HTERT RPE-1 (cell line): ENCODE results near the gene ANP32A.

Source experiments
- in situ Hi-C: fragments of 300-500 bp; cut with MboI; formaldehyde crosslinking; loops from 4 replicates; pipeline ENCODE4 v1.14.3; 2020; ENCODE audit warnings: low sequenced_read_pairs

Gene ANP32A

DNA sequence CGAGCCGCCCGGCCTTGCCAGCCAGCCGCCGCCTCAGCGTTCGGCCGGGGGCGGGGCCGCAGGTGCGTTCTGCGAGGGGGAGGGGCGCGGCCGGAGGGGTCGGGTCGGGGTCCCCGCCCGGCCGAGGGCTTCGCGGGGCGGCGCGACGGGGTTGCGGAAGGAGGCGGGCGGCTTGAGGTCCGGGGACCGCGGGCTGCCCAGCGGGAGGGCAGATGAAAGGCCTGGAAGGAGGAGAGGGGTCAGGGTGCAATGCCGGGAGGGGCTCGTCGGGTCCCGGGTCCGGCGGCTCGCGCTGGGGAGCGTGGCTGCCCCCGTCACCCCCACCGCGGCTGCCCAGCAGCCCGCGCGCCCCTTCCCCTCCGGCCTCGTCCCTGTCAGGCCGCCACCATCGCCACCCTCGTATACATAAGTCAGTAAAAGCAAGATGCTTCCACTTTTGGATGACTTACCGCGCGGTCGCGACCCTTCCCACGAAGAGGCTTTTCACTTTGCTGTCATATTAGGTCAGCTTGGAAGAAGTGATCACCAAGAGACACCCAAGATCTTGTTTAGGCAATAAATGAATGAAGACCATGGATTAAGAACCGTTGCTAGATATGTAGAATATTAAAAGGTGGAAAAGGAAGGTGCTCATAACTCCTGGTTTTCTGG lies 620 bp upstream of the ANP32A start:
- in situ Hi-C loops, result no loop called here

DNA sequence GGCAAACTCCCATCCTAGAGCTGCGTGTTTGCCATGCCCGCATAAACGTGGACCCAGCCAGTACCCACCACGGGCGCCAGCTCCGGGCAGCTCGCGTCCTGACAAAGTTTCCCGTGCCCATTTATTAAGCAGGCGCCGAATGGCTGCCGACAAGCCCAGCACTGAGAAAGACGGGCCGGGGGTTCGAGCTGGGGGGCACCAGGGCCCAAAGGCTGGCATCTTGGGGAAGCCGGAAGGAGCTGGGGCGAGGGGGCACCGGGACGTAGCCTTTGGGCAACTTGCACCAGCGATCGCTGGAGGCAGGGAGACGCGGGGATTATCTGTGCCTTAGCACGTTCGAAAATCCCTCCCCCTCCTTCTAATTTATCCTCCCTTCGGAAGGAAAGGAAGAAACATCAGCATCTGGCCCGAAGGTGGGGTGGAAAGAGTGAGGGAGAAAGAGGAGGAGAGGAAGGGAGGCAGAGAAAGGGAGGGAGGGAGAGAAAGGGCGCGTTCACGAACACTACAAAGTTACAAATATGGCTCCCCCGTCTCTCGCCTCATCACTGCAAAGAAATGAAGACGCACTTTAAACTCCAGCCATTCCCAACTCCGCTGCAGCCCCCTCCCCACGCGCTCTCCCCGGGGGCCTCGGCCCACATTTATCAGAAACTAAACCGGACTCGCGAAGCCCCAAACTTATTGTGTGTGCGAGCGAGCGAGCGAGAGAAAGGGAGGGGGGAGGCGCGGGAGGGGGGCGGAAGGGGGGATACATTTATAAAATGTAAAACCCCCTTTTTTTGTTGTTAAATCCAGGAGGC lies 1.0 kb downstream of the ANP32A start:
- in situ Hi-C loops, result no loop called here

DNA sequence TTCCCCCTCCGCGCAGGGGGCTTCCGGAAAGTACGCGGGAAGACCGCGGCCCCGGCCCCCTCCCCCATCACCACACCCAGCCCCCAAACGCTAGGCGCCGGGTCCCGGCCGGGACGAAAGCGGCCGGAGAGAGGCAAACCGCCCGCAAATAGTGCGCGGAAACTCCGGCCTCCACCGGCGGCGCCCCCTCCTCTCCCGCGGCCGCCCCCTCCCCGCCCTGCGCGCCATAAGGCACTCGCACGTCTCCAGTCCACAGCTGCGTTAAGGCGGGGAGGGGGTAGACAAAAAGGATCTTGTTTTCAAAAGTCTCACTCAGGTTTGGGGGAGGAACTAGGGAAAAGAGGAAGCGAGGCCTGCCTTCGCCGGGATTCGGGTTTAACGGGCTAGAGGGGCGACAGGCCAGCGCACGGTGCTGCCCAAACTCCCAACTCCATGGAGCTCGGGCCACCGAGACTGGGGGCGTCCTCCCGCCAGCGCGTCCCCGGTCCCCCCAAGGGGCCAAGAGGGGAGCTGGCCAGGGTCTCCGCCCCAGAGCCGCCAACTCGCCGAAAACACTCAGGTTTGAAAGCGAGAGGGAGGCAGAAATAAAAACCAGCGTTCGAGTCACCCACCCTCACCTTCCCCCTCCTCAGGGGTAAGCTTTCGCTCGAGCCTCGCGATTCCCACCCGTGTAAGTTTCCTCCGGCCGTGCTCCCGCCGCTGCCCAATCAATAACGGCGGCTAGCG lies 1.8 kb downstream of the ANP32A start:
- in situ Hi-C loops, result no loop called here

DNA sequence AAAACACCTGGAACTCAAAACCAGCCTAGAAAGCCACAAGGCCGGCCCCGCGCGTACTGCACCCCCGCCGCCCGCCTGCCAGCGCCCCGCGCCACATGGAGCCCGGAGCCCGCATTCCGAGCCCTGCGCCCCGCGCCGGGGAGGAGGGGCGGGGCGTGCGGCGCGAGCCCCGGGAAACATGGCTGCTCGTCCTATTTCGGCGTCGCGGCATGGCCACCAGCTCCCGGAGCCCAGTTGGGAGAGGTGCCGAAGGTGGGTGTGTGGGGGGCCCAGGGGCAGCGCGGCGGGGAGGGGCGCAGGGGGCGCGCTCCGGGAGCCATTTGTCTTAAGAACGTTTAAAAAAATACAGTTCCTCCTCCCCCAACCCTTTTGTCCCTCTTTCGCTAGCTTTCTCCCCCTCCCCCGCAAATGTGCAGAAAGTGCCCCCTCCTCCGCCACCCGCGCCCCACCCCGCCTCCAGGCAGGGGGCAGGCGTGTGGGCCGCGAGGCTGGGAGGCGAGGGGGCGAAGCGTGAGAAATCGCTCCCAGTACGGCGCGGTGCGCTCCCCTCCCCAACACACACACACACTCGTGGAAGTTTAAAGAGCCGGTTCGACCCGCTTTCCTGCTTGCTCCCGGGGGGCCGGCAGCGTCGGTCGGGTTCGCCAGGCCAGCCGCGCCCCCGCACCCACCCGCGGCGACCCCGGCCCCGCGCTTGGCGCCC lies 2.5 kb downstream of the ANP32A start:
- in situ Hi-C loops, result no loop called here

DNA sequence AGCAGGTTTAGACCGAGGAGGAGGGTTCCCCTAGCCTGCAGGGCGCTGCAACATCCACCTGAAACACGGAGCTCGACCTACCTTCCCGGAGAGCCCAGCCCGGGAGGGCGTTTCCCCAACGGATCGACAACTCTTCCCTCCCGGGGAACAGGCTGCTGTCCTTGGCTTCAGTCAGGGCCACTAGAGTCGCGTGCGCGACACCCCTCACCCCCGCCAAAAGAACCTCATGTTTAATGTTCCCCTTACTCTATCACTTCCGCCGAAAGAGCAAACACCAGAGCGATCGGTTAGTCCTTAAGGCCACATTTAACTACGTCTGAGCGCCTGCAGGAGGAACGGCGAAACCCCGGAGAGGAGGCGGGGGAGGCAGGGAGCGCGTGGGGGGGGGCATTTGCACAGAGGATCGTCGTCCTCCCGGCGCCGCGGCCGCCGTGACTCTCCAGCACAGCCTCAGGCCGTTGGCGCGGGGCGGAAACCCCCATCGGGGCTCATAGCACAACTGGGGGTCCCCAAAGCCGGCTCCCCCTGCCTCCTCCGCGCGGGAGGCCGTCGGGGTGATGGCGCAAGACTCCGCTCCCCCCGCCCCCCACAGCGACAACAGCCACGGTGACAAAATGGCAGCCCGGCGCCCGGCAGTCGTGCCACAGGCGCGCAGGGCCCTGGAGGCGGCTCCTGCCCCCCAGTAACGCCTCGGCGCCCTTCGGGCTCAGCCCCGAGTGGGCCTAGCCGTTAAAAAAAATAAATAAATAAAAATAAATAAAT lies 3.2 kb downstream of the ANP32A start:
- in situ Hi-C loops, result no loop called here

DNA sequence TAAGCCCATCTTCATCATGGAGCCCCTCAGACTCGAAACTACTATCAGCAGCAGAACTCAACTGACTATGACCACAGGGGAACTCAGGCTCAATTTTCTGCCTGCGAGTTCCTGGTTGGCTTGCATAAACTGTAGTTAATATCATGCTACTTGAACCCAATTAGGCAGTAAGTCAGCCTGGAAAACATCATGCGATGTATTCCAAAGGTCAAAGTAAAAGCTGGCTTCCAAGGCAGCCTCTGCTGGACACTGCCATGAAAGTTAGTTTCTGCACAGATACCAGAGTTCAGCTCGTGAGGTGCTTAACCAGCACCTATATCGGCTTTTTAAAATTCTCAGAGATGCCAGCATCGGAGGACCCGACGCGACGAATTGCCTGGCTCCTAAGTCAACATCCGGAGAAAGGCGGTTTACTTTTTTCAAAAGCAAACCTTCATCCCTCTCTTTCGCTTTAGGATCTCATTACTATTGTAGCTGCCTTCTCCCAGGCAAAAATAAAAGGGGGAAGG lies 3.8 kb downstream of the ANP32A start:
- in situ Hi-C loops, result no loop called here

DNA sequence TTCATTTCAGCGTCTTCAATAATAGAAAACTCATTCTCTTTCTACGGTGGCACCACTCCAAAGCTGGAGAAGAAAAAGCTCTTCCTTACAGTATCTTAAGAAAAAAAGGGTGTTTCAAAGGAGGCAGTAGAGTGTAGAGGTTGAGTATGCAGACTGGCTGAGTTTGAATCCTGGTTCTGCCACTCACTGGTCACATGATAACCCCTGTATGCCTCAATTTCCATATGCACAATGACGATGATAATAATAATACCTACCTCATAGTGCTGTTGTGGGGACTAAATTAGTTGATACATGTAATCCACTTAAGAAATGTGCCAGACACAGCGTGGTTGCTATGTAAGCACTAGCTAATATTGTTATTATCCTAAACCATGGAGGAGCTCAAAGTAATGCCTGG lies 4.5 kb downstream of the ANP32A start:
- in situ Hi-C loops, result no loop called here

DNA sequence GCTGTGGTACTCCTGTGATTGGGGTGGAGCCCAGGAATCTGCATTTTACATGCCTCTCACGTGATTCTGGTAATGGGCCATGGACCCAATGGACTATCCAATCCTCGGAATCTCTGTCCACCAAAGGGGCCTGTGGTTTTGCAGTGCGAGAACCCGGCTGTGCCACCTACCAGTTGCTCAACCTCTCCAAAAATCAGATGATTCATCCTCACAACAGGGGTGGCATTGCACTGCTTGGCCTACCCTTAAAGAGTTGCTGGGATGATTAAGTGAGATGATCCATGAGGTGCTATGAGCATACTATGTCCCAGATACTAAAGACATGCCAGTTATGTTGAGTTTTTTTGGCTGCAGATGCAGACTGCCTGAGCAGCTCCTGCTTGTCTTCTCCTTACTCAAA lies 5.1 kb downstream of the ANP32A start:
- in situ Hi-C loops, result no loop called here

DNA sequence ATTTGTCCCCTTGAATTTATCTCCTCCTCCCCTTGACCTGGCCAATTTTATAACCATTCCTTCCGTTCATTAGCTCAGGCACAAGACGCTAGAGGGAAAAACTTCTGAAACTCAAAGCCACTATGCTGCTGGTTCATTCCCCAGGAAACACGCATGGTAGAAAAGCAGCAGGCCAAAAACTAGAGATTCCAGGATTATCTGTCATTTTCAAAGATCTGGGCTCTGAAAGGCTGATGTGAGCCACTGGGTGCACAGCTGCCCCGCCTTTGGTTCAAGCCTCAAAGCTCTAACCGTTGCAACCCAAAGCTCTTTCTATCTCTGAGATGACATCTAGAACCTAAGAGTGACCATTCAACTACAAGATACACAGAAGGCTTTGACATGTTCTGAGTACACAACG lies 6.1 kb downstream of the ANP32A start:
- in situ Hi-C loops, result no loop called here

DNA sequence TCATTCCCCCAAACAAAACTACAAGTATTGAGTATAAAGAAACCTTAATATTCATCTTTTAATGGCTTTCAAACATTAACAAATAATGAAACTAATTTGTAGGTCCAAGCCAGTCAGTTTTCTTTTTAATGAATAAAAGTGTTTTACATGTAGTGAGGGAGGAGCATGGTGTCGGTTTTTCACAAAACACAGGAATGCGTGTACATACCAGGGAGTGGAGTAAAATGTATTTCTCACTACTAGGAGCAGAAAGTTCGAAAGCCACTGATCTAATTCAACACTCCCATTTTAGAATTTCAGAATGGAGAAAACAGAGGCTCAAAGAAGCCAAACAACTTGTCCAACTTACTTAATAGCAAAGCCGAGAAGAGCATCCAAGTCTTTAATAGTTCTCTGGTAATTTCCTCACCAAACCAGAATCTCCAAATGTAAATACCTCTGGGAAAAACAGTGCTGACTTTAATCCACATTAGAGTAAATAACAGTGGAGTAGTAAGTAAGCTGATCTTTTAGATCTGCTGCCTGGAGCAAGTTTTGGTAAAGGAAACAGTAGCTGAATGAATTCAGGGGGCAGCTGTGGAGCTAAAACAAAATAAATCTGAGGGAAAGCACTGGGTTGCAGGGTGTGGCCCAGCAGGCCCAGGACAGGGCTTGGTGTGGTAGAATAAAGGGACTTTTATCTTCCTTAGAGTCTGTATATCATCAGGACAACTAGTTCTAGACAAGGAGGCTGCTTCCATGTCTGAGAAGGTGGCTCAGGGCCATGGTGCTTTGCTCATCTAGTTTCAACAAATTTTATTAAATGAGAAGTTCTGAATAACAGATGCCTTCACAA lies 7.9 kb downstream of the ANP32A start:
- in situ Hi-C loops, result no loop called here

DNA sequence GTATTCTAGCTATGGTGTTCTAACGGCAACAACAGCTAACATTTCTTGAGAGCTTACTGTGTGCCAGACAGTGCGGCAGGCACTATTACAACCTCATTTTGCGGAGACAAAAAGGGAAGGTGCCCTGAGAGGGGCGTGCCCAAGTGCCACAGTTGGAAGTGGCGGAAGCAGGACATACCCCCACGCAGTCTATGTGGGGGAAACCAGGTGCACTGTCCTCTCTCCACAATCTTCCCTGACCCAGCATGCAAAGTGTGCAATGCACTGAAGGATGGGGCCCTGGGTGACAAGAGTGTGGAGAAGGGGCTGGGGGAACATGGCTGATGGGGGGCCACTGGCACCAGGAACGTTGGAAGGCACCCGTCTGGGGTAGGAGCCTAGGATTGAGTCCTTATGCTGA lies 8.6 kb downstream of the ANP32A start:
- in situ Hi-C loops, result no loop called here

DNA sequence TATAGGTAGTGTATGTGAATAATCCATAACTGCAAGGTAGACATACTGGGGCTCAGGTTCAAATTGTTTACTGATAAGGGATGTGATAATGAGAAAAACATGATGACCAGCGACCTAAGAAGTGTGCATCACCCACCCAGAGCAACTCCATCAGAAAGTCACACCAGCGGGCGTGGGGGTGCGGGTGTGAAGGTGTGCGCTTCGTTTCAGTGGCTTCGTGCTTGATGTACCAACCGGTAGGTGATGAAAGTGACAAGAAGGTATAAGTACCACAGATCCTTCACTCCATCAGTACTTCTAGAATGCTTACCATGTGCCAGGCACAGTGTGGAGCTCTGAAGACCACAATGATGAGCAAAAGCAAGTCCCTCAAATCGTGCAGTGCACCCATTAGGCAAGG lies 11.2 kb downstream of the ANP32A start:
- in situ Hi-C loops, result no loop called here

DNA sequence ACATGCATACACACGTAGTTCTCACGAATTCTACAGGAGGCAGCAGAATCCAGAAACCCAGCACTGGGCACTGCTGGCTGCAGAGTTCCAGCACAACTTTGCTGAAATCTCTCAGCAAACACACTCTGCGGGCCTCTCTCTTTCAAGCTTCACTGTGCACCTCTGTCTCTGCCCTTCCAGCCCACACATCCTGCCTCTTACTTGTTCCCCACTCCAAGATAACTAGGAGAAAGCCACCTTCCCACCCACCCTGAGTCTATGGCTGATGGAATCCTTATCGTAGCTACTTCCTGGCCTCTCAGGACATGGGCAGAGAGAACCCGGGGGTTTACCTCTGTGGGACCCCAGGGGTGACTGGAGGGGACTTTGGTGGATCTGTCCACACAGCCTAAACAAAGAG lies 11.9 kb downstream of the ANP32A start:
- in situ Hi-C loops, result no loop called here

DNA sequence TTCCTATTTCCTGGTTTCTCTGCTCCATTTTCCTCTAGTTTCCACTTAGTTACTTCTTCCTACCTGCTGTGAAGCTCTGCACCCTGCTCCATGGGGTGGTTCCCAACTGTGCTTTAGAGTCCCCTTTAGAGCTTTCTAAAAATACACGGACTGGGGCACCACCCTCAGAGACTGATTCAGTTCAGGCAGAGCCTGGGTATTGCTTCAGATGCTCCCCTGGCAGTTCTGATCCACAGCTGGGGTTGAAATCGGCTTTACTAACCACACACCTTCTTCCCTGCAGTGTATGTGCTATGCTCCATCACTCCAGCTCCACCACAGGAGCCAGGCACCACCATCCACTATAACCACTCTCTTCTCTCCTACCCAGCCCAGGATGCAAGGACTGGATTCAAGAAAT lies 12.6 kb downstream of the ANP32A start:
- in situ Hi-C loops, result no loop called here

DNA sequence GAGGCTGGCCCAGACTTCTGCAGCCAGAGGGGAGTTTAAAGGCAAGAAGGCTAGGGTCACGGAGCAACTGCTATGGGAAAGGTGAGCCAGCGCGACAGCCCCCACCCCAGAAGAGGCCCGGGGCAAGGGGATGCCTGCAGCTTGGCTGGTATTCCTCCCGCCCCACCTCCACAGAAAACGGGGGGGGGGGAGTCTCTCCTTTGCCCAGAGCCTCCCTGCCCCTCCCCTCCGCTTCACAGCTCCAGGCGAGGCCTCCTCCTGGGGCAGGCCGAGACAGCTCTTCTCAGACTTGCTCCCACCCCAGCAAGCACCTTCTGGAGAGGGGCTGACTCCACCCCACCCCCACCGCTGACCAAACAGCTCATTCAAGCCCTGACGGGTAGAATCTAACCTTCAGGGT lies 13.4 kb downstream of the ANP32A start:
- in situ Hi-C loops, result no loop called here

DNA sequence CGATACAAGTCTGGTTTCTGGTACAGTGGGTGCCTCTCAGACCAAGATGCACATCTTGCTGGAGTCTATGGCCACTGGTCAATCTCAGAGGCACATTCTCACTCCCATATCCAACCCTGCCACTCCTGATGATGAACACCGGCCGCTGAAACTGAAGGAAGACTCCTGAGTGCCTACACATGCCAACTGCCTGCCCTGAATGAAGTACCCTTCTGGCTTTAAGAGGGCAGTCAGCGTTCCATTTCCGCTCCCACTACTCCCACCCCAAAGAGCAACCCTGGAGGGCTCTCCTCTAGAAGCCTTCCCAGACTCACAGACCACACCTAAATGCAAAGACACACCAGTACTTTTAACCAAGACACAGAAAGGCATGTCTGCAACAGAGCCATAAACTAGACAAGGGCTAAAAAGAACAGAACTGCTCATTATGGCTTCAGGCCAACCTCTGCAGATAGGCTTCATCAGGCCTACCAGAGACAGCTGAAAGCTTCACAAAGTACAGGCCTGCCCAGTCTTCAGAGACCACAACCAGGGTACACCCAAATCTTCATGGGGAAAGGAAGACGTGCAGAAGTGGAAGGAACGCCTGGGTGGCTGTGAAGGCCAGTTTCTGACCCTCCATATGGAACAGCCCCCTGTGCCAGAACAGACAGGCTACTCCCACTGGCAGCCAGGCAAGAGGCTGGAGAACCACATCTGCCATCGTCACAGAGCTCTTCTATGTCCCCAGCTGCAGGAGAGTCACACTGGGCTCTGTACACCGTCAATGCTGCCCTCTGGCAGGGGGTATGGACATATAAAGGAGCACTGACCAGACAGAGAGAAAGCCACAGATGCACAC lies 14.3 kb downstream of the ANP32A start:
- in situ Hi-C loops, result no loop called here

DNA sequence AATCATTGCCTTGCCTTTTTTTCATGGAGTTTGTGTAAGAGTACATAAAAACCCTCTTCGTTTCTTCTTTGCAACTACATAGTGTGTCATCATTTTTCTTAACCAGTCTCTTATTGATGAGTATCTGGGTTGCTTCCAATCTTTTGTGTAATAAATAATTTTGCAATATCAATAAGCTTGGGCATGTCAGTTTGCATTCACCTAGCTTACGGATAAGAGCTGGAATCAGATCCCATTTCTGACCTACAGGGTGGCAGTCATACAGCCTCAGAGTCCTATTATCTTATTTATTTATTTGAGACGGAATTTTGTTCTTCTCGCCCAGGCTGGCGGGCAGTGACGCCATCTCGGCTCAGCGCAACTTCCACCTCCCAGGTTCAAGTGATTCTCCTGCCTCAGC lies 18.3 kb downstream of the ANP32A start:
- in situ Hi-C loops, result no loop called here

DNA sequence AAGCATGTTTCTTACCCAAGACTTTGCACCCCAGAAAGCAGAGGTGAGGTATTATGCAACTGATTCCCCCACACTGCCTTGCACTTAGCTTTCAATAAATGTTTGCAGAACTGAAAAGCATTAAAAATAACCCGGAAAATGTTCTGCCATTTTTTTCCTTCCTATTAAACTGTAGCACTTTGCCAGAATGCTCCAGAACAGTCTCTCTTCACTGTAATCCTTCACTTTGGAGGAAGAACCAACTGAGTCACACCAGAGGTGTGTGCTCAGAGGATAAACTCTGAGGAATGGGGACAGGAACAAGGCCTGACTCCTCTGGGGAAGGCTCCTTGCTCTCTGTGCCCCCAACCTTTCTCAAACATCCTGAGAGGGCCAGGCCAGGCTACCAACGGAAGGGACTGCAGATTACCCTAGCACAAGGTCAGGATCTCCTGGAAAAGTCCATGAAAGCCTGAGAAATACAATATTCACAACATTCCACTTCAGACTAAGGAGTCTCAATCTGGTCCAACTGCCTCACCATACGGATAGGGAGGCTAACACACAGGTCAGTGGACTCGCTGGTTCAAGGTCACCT lies 19.0 kb downstream of the ANP32A start:
- in situ Hi-C loops, result no loop called here
